ENCODE measurements around the gene ITGB3. TPM values are rescaled to one million over a fixed set of nuclear protein-coding genes. Genes with fewer than 3 reads are reported as not detected.

The ITGB3 gene
- total and polyA plus RNA-seq, 2 of the 8 experiments (the other 6 are each of a cell fraction or from before 2014, with no cell fraction given): 0.08 to 0.09 TPM

- TF ChIP-seq CHD7 (IDR thresholded peaks at IDR 0.05; ENCODE audit: insufficient replicate concordance, low read length) (no peak), CHD1 (IDR thresholded peaks at IDR 0.05; ENCODE audit: low read depth, low read length) (no peak), RAD21 (IDR thresholded peaks at IDR 0.05 in 1 of 2, conservative IDR thresholded peaks at IDR 0.05 in 1 of 2; ENCODE audit: low read depth in 2 of 2, low read length in 2 of 2) (no peak), SIX5 (IDR thresholded peaks at IDR 0.05; ENCODE audit: low read depth, low read length) (no peak), SIRT6 (IDR thresholded peaks at IDR 0.05; ENCODE audit: low read length) (no peak), SUZ12 (IDR thresholded peaks at IDR 0.05; ENCODE audit: low read length) (no peak), BACH1 (IDR thresholded peaks at IDR 0.05; ENCODE audit: low read length) (no peak)
Measured at GRCh38 chr17:47246120-47246519, 7.5 kb upstream of the ITGB3 start (continued).
